Cerebellar nuclear complex (tissue), 1 donor: ENCODE data around the gene NRG3.

ENCODE experiments used
- DNase-seq, 2 experiments: peaks; one replicate each; lab custom pipeline; 2025; lab: John Stamatoyannopoulos, UW

NRG3 gene

DNA sequence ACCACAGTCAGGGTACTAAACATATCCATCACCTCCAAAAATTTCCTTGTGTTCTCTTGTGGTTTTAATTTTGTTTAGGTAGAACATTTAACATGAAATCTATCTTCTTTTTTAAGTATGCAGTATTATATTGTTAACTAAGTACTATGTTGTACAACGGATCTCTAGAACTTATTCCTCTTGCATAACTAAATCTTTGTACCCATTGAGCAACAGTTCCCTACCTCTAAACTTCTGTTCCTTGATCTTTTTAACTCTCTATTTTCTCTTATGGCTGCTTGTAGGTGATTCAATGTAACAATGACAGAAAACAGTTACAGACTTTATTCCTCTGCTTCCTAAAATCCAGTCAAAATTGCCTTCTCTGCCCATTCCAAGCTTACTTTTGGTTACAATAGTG, 9.9 kb downstream of the NRG3 start:
- no peak for DNase-seq

GRCh38 chr10:81885491-81885890, 10.5 kb downstream of the NRG3 start:
- no peak for DNase-seq

DNA sequence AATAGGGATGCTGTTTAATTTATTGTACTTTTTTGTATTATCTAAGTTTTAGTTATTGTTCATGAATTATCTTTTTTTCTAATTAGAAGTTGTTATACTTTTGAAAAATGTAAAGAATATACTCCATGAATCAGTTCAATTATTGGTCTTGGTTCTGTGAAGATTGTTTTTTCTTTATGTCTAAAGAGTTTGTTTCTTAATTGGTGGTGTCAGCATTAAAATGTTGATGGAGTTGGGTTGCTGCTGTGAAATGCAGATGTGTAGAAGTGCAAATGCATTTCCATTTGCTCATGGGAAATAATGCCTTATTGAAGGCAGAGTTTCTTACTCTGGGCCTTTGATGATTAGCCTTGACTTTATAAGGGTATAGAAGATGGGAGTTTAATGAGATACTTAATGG, 11.9 kb downstream of the NRG3 start:
- DNase-seq, result no peak

- DNase-seq, result no peak
Measured at GRCh38 chr10:81889181-81889769, 14.3 kb downstream of the NRG3 start.

DNA sequence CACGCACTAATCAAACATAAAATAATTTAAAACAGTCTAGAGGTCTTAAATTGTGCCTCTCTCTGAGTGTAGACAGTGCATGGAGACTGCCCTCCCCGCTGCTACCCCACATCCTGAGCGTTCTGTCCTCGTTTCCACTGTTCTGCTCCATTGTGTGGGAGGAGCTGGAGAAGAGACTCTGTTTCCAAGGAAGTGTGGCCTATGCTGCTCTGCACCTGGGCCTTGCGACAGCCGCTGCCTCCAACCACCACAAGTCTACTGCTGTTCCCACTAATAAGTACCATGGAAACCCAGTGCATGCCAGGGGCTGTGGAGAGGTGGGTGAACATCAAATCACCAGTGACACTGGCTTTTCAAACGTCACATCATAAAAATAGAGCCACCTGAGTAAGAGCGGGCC, 19.6 kb downstream of the NRG3 start:
- no peak for DNase-seq

DNA sequence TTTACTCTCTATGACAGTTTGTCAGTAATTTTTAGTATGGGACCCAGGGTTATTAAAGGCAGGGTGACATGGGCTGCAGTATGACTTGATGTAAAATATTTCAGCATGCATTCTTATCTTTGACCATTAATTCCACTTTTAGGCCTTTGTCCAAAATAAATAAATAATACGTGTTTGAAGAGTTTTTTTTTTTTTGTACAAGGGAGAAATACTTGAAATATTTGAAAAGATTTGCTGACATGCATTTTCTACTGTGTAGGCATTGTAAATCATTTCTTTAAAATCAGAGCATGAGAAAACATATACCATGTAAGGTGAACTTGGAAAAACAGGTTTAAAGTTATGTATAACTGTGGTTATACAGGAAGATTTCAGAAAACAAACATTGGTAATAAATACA, 23.5 kb downstream of the NRG3 start:
- DNase-seq, result no peak

- no peak for DNase-seq
Measured at GRCh38 chr10:81900989-81901388, 26.0 kb downstream of the NRG3 start.

- no peak for DNase-seq
Measured at GRCh38 chr10:81903472-81903871, 28.5 kb downstream of the NRG3 start.

DNA sequence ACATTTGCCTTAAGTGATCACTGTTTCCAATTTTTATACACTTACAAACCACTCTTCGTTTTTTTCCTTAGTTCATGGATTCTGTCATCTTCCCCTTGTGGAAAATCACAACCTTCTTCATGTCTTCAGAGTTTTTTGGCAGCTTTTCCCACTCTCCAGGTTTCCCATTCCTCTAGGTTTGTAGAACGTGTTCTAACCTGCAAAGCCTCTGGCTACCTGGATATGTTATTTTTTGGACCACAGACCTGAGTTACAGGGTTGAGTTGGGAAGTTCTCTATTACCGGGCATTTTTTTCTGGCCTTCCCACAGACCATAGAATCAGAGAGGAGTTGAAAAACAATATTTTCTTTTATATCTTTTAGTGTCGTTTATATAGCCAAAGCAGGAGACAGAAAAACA, 30.2 kb downstream of the NRG3 start:
- no peak for DNase-seq

GRCh38 chr10:81909453-81909852, 34.5 kb downstream of the NRG3 start:
- no peak for DNase-seq

DNA sequence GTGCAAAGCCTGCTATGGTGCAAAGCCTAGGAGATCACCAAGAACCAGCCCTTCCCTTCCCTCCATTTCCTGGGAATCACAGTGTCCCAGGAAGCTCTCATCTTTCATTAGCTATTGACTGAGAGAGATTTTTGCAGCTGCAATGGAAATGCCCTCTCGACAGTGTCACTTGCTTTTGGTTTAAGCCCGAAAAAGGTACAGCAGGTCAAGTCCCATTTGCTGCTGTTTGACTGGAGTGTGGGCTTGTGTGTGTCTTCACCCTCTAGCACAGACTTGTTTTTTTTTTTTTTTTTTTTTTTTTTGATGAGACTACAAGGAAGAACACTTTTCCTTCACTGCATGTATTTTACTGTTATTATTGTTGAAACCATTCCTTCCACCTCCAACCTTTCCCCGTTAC, 36.3 kb downstream of the NRG3 start:
- DNase-seq, result no peak

DNA sequence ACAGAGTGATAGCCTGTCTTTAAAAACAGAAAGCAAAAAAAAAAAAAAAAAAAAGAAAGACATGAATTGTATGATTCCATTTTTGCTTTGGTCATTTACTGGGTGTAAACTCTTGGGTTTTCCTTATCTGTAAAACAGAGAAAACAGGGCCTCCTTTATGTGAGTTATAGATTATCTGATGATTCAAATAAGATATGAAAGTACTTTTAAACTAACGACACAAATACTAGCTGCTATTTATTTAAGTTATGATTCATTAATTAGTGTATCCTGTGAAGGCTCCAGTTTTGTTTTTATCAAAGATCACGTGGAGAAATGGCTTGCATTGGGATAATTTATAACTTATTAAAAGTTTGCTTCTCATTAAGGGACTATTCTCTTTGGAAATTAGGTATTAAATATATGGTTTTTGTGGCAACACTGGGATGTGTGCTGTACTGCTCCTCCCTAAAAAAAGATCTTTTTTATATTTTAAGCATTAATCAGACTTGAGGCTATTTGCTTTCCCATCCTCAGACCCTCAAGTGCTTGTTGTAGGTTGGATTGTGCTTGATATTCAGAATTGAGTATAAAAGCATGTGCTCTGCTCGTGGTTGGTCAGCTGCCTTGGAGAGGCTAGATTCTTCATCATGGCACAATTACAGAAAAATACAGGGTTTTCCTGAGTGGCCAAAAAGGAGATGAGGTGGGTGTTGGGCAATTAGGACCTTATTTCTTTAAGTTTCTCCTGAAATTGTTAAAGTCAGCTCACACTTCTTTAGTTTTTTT, 39.9 kb downstream of the NRG3 start:
- no peak for DNase-seq

DNA sequence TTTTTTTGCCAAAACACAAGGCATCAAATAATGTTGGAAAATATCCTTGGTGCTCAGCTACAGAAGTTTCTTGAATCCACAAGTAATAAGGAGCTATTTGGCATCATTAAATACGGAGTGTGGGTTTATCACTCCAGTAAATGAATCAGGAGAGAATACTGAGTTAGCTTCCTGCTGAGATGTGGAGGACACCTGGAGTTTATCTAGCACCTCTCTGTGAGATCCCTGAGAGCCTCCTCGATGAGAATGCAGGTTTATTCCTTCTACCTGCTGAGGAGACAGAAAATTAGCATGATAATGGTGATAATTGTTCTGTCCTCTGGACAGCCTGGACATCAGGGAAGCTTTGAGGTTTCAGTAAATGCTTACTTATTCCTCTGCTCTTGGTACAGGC, 40.5 kb downstream of the NRG3 start:
- DNase-seq, result no peak

GRCh38 chr10:81917666-81918065, 42.7 kb downstream of the NRG3 start:
- DNase-seq, result no peak

GRCh38 chr10:81918766-81919165, 43.8 kb downstream of the NRG3 start:
- no peak for DNase-seq

GRCh38 chr10:81920213-81920829, 45.3 kb downstream of the NRG3 start:
- DNase-seq, result no peak

DNA sequence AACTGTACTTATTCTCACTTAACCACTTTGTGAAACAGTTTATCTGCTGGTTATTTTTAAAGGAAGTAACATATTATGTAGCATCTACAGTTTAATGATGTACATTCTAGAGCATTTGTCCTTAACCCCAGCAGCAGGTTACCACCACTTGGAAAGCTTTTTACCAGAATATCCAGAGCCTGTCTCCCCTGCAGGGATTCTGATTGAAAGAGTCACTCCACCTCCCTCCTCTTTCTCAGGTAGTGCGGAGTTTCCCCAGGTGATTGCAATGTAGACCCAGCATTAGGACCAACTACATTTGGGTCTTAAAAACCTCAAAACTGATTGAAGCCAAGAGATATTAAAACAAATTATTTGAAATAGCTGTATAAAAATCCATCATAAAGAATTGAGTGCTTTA, 53.1 kb downstream of the NRG3 start:
- no peak for DNase-seq

DNA sequence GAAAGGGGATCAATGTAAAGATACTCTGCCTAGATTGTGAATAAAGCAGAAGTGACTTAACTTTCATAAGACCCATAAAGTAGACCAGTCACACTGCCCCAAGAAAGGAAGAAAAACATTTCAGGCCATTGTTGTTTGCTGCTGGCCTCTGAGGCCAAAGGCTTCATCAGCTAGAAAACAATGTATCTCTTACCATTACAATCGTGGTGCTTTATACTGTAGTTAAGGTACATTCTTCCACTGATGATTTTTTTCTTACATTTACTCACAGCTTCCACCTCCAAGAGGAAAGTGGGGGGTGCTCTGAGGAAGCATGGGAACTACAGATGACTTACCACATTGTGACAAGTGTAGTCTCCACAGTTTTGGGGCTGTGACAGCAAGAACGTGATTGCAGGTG, 68.6 kb downstream of the NRG3 start:
- DNase-seq, result no peak

DNA sequence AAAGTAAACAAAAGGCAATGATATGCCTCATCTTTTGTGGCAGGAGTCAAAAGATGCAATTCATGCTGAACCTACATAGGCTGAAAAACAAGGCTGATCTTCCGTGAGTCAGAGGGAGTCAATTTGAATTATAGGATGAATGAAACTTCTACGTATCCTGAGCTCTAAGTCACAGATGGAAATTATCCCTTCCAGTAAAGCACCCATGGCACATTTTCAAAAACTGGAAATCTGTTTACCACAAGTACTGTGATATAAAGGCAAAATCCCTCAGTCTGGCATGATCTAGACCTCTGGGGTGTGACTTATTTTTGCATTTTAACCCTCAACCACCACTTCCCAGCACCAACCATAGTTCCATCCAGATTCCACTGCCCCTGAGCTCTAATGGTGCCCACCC, 69.6 kb downstream of the NRG3 start:
- no peak for DNase-seq

GRCh38 chr10:81949283-81949682, 74.3 kb downstream of the NRG3 start:
- no peak for DNase-seq

DNA sequence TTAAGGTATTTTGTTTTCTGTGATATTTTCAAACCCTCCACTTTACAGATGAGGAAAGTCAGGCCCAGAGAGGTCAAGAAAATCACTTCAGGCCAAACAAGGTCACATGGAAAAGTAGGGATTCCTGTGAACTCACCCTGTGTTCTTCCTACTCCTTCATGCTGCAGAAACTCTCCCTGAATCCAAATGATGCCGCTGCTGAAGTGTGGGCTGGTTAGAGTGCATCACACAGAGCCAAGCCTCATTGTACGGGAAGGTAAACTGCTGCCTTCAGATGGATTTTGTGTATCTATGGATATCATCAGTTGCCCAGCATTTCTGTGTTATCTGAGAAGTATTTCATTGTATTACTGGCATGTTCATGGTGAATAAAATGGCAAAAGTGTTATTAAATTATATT, 75.4 kb downstream of the NRG3 start:
- no peak for DNase-seq

- no peak for DNase-seq
Measured at GRCh38 chr10:81953420-81953819, 78.4 kb downstream of the NRG3 start.

DNA sequence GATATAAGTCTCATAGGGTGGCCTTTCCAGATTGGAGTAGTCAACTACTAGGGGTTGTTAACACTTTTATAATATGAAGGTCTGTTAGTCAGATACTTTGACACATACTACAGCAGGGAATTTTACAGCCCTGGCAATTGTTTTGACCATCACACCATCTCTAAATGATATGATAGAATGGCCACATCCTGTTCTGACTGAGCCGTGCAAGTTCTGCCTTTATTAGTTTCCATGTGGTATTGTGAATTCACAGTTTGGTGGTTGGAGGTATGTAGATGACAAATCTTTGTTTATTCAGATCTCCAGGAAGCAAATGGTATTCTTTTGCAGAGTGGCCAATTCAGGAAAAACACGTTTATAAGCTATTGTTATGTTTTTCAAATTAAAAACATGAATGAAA, 83.0 kb downstream of the NRG3 start:
- no peak for DNase-seq

DNA sequence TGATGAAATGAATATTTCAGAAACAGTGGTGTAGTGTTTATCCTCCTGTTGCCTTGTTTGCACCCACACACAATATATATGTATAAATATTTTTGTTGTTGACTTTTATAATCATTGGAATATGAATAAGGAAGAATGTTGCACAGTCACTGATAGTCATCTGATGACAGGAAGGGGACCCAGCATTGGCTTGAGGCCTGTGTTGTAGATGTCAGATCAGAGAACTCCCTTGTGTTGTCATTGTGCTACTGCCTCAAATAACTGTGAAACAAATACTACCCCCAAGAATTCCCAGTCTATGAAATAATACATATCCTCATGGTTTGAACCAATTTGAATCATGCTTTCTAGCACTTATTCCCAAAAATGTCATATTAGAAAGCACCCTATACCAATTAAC, 84.0 kb downstream of the NRG3 start:
- DNase-seq, result no peak
